ENCODE measurements around the gene ZFC3H1.

DNA sequence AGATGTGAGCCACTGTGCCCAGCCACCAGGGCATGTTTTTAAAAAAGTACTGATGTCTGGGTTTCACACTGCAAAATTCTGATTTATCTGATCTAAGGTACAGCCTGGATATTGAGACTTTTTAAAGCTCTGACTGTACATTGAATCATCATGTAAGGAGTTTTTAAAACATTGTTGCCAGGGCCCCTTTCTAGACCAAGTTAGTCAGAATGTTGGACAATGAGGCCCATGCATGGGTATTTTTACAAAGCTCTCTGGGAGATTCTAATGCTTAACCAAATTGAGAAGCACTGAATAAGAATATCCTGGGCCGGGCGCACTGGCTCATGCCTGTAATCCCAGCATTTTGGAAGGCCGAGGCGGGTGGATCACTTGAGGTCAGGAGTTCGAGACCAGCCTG is 38.9 kb upstream of the ZFC3H1 start:
- TF ChIP-seq EZH2phosphoT487 (IDR thresholded peaks at IDR 0.05; ENCODE audit: insufficient read depth, low read depth) (no peak), EZH2 (IDR thresholded peaks at IDR 0.05; ENCODE audit: insufficient read depth, poor library complexity, severe bottlenecking) (no peak)
